Activated B cell treated with CpG ODN at 0.5 μM for 24 hours (primary cell): ENCODE data around the gene ZNF446. TPM values are rescaled to one million over a fixed set of nuclear protein-coding genes. Genes with fewer than 3 reads are reported as not detected.
A peak's percentile ranks its signal among the peaks of the same experiment; 100 is the strongest.

ENCODE experiments used
- ATAC-seq: fragments of 200-7000 bp; cut with Tn5 transposase; one replicate; pipeline ENCODE4 v1.10.0; 2021; ENCODE audit warnings: low read depth, mild to moderate bottlenecking, moderate library complexity
- CTCF ChIA-PET: fragments of 350-600 bp; sonication (Branson Sonifier 250); formaldehyde crosslinking; loops from one replicate; lab custom pipeline; 2021; ENCODE audit warnings: antibody characterized with exemption; lab: Charles Lee
- POLR2A ChIA-PET: fragments of 350-600 bp; sonication (Branson Sonifier 250); formaldehyde crosslinking; loops from one replicate; lab custom pipeline; 2021; ENCODE audit warnings: antibody characterized with exemption; lab: Charles Lee
- DNase-seq: peaks from one replicate; pipeline ENCODE4 v3.0.0; 2022
- H3K27ac Mint-ChIP-seq: one replicate; pipeline ENCODE4 v1.8.0; 2020; ENCODE audit warnings: mixed read lengths
- H3K27me3 Mint-ChIP-seq: one replicate; pipeline ENCODE4 v1.8.0; 2021; ENCODE audit warnings: mixed read lengths
- H3K36me3 Mint-ChIP-seq: one replicate; pipeline ENCODE4 v1.8.0; 2021; ENCODE audit warnings: low read depth, mixed read lengths
- H3K4me1 Mint-ChIP-seq: one replicate; pipeline ENCODE4 v1.8.0; 2021; ENCODE audit warnings: mixed read lengths
- H3K4me3 Mint-ChIP-seq: one replicate; pipeline ENCODE4 v1.8.0; 2020; ENCODE audit warnings: mild to moderate bottlenecking, mixed read lengths
- H3K9me3 Mint-ChIP-seq: one replicate; pipeline ENCODE4 v1.8.0; 2020; ENCODE audit warnings: mixed read lengths
- intact Hi-C: fragments of 100-400 bp; cut with micrococcal nuclease; formaldehyde crosslinking; loops from one replicate; pipeline ENCODE4 v1.15.1; 2024
- total RNA-seq: library from RNA; stranded (reverse); gene quantifications from 2 replicates; pipeline ENCODE4 v1.2.3, GENCODE V29; 2022
- TF ChIP-seq, protein P1 (sequence below): fragments of 200-600 bp; IDR thresholded peaks from one replicate; pipeline ENCODE4 v1.8.0; 2022; ENCODE audit warnings: antibody characterized with exemption, mild to moderate bottlenecking

The ZNF446 gene
- 9.6 and 10.4 TPM in 2 replicates for total RNA-seq

DNA sequence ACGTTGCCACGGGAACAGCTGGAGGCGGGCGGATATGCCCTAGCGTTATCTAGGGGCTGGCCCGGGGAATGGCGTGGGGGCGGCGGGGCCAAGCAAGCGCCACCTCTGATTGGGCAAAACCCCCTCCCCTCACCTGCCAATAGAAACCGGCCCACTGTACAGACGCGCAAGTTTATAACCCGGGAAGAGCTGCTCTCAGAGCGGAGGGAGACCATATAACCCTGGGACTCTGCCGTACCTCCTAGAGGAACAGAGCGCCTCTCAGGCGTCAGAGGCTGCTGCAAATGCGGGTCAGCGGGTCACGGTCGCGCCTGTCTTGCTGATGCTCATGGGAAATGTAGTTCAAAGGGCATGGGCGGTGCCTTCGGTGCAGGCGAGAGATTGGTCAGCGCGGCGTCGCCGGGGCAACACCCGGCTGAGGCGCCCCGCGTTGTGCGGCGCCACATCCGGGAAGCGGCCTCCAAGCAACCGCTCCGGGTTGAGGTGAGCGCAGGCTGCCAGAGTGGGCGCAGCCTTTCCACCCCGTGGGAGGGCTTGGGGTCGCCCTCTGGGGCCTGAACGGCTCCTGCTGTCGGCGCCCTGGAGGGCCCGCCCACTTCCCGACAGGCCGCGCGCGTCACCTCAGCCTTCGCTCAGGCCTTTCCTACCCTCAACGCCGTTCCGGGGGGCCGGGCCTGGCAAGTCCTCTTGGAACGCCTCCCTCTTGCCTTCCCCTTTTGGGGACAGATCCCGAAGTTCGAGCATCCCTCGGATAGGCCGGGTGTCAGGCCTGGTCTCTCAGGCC lies at the start of gene ZNF446:
ZNF446 (plus strand) TSS at position 639 of the 784 bp plus-strand sequence. CDS start 867 bp downstream, outside the sequence.
- Mint-ChIP-seq H3K36me3 (peaks cover 24% of the 10 kb centered on the region), H3K4me1 (peaks cover 20% of the 10 kb centered on the region), H3K27ac (peak within 1 kb of the TSS; percentile 95), H3K9me3 (no peaks in the 10 kb centered on the region), H3K4me3 (peak within 1 kb of the TSS; percentile 94), H3K27me3 (no peaks in the 10 kb centered on the region)
- ChIA-PET CTCF (interaction anchor here (0.8 kb wide), 1 partner anchor 44 kb away, joined by 3 read pairs; the partner anchor contains the start of gene ZBTB45), POLR2A (interaction anchor here (0.5 to 2.6 kb wide), 13 partner anchors 11 to 1371 kb away, joined by 3 to 17 read pairs (median 4); partner anchors contain the start of genes CHMP2A, ZBTB45, ZNF132 and ZNF497)
- DNase-seq: peak; percentile 91
- ATAC-seq: peak; percentile 88
- TF ChIP-seq, protein P1, sequence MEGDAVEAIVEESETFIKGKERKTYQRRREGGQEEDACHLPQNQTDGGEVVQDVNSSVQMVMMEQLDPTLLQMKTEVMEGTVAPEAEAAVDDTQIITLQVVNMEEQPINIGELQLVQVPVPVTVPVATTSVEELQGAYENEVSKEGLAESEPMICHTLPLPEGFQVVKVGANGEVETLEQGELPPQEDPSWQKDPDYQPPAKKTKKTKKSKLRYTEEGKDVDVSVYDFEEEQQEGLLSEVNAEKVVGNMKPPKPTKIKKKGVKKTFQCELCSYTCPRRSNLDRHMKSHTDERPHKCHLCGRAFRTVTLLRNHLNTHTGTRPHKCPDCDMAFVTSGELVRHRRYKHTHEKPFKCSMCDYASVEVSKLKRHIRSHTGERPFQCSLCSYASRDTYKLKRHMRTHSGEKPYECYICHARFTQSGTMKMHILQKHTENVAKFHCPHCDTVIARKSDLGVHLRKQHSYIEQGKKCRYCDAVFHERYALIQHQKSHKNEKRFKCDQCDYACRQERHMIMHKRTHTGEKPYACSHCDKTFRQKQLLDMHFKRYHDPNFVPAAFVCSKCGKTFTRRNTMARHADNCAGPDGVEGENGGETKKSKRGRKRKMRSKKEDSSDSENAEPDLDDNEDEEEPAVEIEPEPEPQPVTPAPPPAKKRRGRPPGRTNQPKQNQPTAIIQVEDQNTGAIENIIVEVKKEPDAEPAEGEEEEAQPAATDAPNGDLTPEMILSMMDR: no peak
- intact Hi-C loops: loop anchor here (1.0 to 5.0 kb wide), 12 partner anchors 10 to 149 kb away; partner anchors contain the start of genes MZF1, TRIM28, ZBTB45 and ZNF132

GRCh38 chr19:58428617-58429016 lies 47.5 kb upstream of the ZNF446 start:
- ATAC-seq: no peak
- ChIA-PET CTCF (no interaction called here), POLR2A (no interaction called here)
- intact Hi-C loops: no loop called here
- Mint-ChIP-seq H3K4me3 (no peak overlapping the region), H3K27ac (no peak overlapping the region), H3K27me3 (no peaks in the 10 kb centered on the region), H3K4me1 (no peaks in the 10 kb centered on the region), H3K36me3 (peaks cover 29% of the 10 kb centered on the region), H3K9me3 (peaks cover 36% of the 10 kb centered on the region)
- TF ChIP-seq, protein P1: no peak
- no peak for DNase-seq

- ATAC-seq: no peak
- Mint-ChIP-seq H3K9me3 (peaks cover 41% of the 10 kb centered on the region), H3K4me1 (no peaks in the 10 kb centered on the region), H3K4me3 (no peak overlapping the region), H3K27me3 (no peaks in the 10 kb centered on the region), H3K36me3 (peaks cover 40% of the 10 kb centered on the region), H3K27ac (no peak overlapping the region)
- ChIA-PET CTCF (no interaction called here), POLR2A (no interaction called here)
- no peak for DNase-seq
- TF ChIP-seq, protein P1: no peak
- intact Hi-C loops: no loop called here
Observed at GRCh38 chr19:58429745-58430144, 46.4 kb upstream of the ZNF446 start.

- Mint-ChIP-seq H3K9me3 (peaks cover 53% of the 10 kb centered on the region), H3K27me3 (no peaks in the 10 kb centered on the region), H3K4me3 (no peak overlapping the region), H3K27ac (no peak overlapping the region), H3K36me3 (peaks cover 80% of the 10 kb centered on the region), H3K4me1 (peaks cover 7% of the 10 kb centered on the region)
- DNase-seq (no peak), ATAC-seq (no peak)
- ChIA-PET CTCF (no interaction called here), POLR2A (no interaction called here)
- intact Hi-C loops: no loop called here
- TF ChIP-seq, protein P1: no peak
Observed at GRCh38 chr19:58434217-58434616, 41.9 kb upstream of the ZNF446 start.
